GM12865 (cell line): ENCODE measurements around the gene RABGGTB.
"Not testable (repeated sequence)": the region's sequence is repeated elsewhere in the genome, so short reads cannot be mapped to it uniquely, and the experiment has no call there.

Experiments used
- DNase-seq: peaks from one replicate; pipeline ENCODE4 v3.0.0; 2010; ENCODE audit warnings: low read depth
- H3K4me3 ChIP-seq: 2 replicates; pipeline ENCODE4 v1.5.1; 2011; ENCODE audit warnings: mild to moderate bottlenecking, low read depth, low read length, control low read depth
- CTCF ChIP-seq: IDR thresholded peaks from 2 replicates; pipeline ENCODE4 v1.5.1; 2011; ENCODE audit warnings: low read length, control low read depth, low read depth, inconsistent platforms; ENCODE audit not compliant: insufficient read depth; ENCODE audit errors: missing control alignments

The RABGGTB gene

GRCh38 chr1:75797273-75797588 lies 11.2 kb downstream of the RABGGTB start:
- no peak for TF ChIP-seq CTCF

DNA sequence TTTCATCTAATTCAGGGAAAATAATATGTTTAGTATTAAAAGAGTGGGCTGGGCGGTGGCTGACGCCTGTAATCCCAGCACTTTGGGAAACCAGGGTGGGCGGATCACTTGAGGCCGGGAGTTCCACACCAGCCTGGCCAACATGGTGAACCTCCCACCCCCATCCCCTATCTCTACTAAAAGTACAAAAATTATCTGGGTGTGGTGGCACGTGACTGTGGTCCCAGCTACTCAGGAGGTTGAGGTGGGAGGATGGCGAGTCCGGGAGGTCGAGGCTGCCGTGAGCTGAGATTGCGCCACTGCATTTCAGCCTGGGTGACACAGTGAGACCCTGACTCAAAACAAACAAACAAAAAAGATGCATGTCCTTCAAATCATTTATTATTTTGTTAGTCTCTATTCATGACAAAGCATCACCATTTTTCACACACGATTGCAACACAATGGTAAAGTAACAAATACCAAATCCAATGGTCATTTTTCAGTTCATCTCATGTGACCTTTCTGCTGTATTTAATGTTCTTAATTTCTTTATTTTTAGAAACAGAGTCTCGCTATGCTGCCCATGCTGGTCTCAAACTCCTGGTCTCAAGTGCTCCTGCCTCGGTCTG lies 11.7 kb downstream of the RABGGTB start:
- H3K4me3 ChIP-seq = no peak overlapping the region
- DNase-seq = no peak
- no peak for TF ChIP-seq CTCF

More at GRCh38 chr1:75797273-75797588, 11.2 kb downstream of the RABGGTB start:
- no peak for DNase-seq
- no peak overlapping the region for H3K4me3 ChIP-seq

- not testable (repeated sequence) for DNase-seq, H3K4me3 ChIP-seq
Observed at GRCh38 chr1:75801480-75801879, 15.4 kb downstream of the RABGGTB start.

DNA sequence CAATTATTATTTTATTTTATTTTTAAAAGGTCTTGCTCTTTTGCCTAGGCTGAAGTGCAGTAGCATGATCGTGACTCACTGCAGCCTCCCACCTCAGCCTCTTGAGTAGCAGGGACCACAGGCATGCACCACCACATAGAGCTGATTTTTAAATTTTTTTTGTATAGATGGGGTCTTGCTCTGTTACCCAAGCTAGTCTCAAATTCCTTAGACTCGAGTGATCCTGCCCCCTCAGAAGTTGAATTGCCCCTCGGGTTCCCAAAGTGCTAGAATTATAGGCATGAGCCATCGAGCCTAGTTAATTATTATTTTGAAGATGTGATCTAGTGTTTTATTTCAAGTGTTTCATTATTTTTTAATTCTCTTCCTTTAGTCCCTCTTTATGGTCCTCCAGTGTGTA lies 22.9 kb downstream of the RABGGTB start:
- DNase-seq = no peak
- H3K4me3 ChIP-seq = no peak overlapping the region
- TF ChIP-seq CTCF = no peak

DNA sequence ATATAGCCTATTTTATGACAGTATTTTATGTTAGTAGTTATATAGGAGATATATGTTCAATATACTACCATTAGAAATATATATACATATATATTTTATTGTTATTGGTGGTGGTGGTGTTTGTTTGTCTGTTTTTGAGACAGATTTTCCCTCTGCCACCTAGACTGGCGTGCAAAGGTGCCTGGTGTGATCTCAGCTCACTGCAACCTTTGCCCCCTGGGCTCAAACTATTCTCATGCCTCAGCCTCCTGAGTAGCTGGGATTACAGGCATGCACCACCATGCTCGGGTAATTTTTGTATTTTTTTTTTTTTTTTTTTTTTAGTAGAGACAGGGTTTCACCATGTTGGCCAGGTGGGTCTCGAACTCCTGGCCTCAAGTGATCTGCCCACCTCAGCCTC lies 24.1 kb downstream of the RABGGTB start:
- DNase-seq, H3K4me3 ChIP-seq: not testable (repeated sequence)

- no peak for TF ChIP-seq CTCF
- DNase-seq = no peak
- no peak overlapping the region for H3K4me3 ChIP-seq
Observed at GRCh38 chr1:75811211-75811981, 25.3 kb downstream of the RABGGTB start.

DNA sequence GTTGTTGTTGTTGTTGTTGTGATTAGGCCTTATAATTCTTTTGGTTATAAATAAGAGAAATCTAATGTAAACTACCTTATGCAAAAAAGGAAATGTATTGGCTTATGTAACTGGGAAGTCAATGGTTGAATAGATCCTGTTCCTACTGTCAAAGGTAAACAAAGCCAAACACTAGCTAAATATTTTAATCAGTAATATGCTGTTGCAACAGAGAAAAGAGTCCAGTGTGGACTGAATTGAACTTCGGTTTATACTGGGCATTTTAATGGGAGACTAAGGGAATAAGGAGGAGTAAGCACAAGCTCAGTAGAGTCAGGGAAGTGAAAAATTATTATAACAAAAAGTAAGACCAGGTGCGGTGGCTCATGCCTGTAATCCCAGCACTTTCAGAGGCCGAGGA lies 26.0 kb downstream of the RABGGTB start:
- no peak overlapping the region for H3K4me3 ChIP-seq
- TF ChIP-seq CTCF = no peak
- no peak for DNase-seq

DNA sequence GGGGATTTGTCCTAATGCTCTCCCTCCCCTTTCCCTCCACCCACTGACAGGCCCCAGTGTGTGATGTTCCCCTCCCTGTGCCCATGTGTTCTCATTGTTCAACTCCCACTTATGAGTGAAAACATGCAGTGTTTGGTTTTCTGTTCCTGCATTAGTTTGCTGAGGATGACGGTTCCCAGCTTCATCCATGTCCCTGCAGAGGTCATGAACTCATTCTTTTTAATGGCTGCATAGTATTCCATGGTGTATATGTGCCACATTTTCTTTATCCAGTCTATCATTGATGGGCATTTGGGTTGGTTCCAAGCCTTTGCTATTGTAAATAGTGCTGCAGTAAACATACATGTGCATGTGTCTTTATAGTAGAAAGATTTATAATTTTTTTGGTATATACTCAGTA lies 37.5 kb downstream of the RABGGTB start:
- H3K4me3 ChIP-seq, DNase-seq: not testable (repeated sequence)
